Stimulated activated CD4-positive, alpha-beta T cell treated with anti-CD3 and anti-CD28 coated beads, Interleukin-2, amount 100 ng/mL, for 4 hours (primary cell): ENCODE data around the gene ALPG.
A peak's percentile ranks its signal among the peaks of the same experiment; 100 is the strongest.
"Not testable (repeated sequence)": the region's sequence is repeated elsewhere in the genome, so short reads cannot be mapped to it uniquely, and the experiment has no call there.

Experiments used
- DNase-seq: peaks from one replicate; pipeline ENCODE4 v3.0.0-alpha.2; 2020; ENCODE audit warnings: low read depth

Gene ALPG

DNA sequence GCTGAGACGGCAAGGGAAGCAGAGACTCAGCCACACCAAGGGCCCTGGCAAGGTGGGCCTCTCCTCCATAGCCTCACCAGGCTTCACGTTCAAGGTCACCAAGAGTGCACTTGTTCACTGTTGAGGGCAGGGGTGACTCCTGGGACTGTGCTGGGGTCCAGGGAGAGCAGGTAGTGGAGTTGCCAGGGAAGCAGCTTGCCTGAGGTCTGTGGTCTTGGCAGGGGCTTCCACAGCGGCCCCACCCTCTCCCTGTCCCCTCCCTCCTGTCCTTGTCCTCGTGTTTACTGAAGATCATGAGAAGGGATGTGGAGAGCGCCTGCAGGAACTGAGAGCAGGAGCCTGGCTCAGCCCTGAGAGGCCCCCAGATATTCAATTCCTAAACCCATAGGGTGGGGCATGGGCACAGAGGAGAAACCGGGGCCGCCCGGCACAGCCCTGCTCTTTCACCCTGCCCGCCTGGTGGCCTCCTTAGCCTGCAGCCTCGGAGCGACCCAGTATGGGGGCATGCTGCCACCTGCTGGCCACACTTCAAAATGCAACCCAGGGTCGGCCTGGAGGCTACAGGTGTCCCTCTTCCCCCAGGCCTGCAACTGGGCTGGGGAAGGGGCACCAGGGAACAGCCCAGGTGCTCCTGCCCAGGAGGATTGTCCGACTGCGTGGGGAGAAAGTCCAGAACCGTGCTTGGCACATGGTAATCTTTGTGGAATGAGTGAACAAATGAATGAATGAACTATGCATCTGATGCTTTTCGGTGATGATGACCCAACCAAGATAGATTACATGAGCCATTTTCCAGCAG, 33.8 kb downstream of the ALPG start:
- peak; percentile 72 for DNase-seq

DNA sequence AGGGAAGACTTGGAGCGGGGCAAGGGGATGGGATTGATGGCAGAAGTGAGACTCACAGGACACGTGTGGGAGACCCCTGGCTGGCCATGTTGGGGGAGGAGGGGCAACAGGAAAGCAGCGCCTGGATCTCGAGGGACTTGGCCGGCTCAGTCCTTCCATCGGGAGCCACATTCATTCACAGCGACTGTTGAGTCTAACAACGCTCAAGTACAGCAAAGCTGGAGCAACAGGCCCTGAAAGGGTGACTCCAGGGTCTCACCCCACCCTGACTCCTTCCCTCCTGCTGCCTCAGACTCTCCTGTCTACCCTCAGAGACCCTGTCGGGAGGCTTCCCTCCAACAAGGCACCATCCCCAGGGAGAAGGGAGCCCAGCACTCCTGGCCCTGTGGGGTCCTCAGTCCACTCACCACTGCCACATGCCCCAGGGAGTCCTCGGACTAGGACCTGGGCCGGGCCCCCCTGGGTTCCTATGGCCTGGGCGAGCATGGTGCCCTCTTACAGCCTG, 34.6 kb downstream of the ALPG start:
- DNase-seq: no peak

DNA sequence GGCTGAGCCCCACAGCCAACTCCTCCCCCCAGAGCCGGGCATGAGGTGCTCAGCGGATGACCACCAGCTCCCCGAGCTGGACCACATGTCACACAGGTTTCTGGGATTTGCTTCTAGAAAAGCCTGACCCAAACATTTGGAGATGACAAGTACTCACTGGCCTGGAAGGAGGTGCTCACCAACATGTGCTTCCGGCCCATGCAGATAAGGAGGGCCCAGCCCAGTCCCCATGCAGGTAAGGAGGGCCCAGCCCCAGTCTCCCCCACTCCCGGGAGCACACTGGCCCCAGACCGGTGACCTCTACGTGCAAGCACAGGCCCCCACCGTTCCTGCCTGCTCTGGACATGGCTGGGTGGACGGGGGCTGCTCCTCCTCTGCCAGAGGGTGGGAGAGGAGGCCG, 35.3 kb downstream of the ALPG start:
- DNase-seq: not testable (repeated sequence)

DNA sequence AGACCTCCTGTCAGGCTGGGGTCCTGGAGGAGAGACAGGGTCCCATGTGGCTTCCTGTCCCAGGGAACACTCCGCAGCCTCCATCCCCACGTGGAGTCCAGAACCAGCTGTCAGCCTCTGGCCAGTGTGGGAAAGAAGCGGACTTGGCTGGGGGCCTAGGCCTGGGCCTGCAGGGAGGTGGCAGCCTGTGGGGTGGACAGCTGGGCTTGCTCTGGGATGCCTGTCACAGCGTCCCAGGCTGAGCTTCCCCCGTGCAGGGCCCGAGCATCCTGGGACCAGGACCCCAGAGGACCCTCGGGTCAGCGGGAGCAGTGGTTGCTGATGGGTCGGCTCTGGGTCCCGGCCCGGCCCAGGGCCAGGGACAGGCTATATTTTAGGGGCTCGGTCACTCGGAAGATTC, 35.8 kb downstream of the ALPG start:
- not testable (repeated sequence) for DNase-seq

DNA sequence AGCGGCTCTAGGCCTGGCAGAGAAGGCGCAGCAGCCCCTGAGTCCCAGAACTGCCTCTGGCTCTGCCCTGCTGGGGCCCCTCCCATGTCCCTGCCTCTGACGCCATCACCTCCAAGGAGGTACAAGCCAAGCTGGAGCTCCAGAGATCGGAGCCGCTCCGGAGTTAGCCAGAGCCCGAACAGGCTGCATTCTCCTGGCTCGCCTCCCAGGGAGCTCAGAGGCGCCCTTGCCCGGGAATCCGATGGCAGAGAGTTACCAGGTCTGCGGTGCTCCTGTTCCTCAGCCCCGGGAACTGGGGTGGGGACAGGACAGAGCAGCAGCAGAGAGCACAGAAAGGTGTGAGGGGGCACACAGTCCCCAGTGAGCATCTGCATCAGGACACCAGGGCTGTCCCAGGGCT, 36.4 kb downstream of the ALPG start:
- not testable (repeated sequence) for DNase-seq

DNA sequence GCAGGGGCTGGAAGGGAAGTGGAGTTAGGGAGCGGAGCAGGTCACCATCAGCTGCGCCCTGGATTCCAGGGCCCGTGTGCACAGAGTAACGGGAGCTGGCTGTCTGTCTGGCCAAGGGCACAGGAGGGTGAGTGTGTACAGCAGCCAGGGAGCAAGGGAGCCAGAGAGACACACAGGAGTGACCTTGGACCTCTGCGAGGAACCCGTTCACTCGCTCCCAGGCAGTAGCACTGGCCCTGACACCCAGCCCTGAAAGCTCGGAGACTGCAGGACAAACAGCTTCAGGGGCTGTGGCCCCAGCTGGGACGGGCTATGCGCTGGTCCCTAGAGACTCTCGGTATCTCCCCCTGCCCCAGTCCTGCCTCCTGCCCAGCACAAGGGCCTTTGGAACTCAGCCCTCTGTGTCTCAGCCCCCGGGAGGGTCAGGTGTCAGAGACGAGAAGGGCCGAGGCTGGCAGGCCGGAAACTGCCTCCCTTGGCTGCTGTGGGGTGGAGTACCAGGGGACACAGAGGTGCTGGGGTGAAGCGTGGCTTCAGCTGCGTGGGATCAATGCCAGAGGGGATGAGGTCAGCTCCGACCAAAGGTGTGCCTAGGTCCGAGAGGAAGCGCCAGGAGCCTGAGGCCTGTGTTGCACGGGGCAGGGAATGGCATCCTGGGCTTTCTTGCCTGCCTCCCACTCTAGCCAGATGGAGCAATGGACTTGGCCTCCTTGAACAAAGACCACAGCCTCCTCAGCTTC, 37.2 kb downstream of the ALPG start:
- DNase-seq: not testable (repeated sequence)

DNA sequence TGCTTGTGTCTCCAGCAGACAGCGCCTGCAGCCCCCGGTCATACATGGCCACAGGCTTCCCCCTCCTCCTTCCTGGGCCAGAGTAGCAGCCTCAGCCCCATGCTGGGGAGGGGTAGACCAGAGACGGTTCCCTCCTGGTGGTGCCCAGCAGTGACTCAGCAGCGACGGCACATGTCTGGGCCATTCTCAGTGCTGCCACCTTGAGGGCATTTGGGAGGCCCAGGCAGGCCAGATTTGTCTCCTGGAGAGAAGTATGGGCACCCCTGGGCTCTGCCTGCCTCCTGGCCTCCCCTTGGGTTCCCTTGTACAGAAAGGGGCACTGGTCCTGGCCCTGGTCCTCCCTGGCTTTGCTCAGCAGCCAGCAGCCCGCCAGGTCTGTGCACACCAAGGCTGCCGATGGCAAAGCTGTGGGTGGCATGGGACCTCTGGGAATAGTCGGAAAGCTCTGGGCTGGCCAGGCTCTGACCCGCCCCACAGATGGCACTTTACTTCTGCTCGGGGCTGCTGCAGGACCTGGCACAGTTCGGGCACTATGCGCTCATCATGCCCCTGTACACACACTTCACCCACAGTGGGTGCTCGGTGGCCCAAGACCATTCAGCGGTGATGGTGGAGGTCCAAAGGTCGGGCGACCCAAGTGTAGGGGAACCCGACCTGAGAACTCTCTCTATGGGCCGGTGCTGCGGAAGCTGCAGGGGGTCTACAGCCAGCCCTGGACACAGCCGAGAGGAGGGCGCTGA, 37.9 kb downstream of the ALPG start:
- DNase-seq: peak; percentile 51

DNA sequence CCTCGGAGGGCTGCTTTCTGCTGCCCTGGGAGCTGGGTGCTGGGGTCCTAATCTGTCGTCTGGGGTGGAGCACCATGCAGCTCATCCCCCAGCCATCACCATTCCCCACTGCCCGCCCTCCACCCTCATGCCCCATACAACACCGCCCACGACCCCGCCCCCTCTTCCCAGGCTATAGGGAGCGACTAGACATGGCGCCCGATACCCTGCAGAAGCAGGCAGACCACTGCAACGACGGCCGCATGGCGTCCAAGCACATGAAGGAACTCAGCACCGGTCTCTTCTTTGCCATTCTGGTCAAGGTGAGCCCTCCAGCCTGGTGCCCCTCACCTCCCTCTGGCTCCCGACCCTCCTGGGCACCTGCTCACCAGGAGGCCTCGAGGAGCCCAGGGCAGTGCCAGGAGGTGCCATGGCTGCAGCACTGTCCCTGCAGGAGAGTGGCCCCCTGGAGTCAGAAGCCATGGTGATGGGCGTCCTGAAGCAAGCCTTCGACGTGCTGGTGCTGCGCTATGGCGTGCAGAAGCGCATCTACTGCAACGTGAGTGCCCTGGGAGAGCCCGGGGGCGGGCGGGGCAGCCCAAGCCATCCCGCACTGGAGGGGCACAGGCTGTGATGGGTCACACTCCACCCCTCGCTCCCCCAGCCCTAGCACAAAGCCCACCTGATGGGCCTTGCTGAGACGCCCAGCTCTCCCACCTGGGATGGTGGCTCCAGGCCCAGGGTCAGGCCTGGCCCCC, 38.7 kb downstream of the ALPG start:
- DNase-seq: not testable (repeated sequence)

DNA sequence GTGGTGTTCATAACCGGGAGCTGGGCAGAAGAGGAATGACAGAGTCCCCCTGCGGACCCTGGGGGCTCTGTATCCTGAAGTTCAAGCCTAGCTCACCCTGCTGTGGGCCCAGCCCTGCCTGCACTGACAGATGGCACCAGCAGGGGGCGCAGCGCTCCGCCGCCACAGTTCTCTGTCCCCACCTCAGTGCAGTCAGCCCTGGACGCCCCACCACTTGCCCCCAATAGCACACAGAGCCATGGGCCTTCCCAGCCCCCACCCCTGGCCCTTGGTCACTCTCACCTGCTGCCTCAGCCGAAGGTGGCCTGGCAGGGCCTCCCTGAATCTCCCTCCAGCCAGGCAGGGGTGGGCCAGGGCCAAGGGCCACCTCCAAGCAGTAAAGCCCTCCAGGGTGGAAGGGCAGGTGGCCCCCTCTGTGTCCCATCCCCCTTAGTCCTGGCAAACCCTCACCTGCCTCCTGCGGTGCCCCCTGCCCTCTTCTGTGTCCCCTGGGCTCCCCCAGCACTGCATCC, 39.7 kb downstream of the ALPG start:
- not testable (repeated sequence) for DNase-seq

DNA sequence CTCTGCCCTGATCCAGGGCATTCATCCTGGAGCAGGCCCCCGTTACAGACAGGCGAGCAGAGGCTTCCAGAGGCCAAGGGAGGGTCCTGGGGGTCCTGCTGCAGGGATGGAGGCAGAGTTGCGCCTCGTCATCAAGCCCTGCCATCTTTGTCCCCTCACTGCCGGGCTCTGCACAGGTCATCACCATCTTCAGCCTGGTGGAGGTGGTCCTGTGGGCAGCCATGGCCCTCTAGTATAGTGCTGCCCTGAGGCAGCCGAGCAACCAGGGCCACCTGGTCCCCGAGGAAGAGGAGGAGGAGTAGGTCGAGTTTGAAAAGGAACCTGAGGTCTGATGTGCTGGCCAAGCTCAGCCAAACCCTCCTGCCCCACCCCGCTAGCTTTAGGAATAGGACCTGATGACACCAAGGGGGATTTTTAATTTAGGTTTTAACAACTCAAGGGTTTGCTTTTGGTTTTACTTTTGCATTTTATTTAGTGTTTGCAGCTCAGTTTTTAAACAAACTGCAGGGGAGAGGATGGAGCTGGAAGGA, 40.5 kb downstream of the ALPG start:
- DNase-seq: no peak

DNA sequence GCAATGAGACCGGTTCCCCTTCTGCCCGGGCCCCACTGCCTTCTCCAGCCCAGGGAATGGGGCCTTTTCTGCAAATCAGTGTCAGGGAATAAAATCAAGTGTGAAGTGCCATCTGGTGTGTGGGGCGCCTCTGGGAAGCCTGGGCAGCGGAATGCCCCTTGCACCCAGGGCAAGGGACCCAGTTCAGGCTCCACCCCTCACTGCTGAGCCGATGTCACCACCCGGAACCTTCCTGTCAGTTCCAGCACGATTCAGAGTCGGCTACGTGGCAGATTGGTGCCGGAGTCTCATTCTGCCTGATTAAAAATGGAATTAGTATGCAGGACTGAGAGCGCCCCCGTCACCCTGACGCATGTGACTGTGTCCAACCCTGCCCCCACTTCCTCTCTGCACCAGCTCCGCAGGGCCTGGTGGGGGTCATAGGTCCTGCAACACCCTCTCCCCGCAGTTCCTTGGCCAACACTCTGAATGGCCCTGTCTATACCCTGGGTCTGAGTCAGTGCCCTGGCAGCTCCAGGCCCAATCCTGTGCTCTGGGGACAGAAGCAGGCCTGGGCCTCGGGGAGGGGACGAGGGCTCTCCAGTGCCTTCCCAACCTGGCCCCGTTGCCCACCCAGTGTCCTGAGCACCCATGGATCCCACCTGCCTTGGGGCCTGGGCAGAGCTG, 41.1 kb downstream of the ALPG start:
- DNase-seq: no peak

DNA sequence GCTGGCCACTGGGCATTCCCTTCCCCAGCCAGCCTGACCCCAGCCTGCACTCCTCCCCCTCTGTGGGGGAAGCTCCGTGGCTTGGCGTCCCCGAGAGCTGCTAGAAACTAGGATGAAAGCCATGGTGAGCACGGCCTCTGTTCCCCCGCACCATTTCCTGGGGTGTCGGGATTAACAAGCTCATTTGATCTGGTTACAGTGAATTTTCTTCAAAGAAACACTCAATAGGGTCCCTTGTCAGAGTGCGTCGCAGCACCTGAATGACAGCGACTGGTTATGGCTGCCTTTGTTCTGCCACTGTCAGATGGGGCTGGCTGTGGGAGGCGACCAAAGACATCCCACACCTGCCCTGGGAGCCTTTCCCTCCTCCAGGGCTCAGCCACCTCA, 41.7 kb downstream of the ALPG start:
- DNase-seq: no peak

DNA sequence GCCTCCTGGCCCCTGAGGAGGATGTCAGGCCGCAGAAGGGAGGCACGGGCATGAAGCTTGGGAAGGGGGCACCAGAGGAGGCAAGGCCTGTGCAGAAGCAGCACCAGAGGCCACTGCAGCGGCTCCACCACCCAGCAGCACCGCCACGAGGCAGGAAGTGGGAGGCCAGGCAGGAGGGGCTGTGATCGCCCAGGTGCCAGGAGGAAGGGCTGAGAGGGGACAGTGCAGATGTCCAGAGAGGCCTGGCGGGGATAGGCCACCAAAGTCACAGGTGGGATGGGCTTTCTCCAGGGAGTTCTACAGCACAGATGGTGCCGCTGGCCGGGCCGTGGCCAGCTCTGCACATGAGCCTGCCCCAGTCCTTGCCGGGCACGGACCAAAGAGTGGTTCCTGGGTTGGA, 43.3 kb downstream of the ALPG start:
- no peak for DNase-seq

DNA sequence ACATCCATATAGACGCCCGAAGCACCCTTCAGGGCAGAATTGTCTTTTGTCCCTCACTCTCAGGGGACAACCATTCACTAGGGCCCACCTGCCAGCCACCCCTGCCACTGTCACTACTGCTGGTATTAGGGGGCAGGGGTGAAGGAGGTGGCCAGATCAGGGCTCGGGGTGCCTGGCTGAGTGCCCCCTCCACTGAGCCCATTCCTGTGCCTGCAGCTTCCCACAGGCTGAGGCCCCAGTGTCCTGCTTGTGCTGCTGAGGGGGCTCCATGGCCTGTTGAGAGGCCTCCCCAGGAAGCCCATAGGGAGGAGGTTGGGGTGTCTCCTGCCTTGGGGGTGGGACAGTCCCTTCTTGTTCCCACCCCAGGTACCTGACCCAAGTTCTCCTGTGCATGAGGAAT, 45.0 kb downstream of the ALPG start:
- not testable (repeated sequence) for DNase-seq

DNA sequence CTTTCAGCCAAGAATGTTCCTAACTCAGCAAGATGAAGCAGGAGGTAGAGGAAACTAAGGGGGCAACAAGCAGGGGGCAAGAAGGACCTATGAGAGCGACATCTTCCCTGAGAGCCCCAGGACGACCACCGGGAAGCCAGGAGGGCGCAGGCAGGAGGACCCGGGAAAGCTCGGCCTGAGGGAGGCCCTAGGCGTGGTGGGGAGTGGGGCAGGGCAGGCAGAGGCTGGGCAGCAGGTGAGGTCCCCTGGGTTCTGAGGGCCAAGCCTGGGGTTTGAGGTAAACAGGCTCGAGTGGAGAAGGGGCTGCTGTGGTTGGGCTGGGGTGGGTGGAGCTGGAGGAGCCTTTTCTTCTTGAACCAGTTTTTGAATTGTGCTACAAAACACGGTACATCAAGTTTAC, 48.0 kb downstream of the ALPG start:
- DNase-seq: no peak

DNA sequence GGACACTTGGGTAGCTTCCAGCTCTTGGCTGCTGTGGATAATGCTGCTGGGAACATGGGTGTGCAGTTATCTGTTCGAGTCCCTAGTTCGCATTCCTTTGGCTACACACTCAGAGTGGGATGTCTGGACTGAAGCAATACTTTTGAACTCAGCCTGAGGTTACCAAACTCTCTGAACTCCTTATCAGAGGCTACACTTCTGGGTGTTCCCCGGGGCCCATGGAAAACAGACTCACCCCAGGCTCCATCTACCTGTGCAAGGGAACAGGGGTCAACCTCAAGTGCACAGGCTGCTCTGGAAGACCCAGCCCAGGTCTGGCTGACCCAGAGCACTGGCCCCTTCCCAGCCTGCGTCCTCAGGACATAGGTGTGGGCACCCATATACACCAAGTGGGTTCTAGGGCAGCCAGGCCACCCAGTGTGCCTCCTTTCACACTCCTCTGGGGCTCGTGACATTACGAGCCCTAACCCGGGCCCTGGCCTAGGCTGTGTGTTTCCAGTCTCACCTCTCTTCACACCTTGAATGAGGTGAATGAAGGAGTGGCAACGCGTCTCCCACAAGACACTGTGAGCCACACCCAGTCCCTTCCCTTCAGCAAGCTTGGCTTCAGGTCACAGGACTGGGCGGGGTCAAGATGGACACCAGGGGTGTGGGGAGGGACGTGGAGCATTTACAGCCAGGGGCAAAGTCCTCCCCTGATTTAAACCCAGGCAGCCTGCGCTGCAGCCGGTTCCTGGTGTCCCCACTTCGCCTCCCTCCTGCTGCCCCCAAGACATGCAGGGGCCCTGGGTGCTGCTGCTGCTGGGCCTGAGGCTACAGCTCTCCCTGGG, 49.0 kb downstream of the ALPG start, which contains the start of gene ALPI:
Gene ALPI (plus strand): TSS at position 728 of the 830 bp plus-strand sequence. CDS start 47 bp downstream, at position 775.
- DNase-seq: no peak

DNA sequence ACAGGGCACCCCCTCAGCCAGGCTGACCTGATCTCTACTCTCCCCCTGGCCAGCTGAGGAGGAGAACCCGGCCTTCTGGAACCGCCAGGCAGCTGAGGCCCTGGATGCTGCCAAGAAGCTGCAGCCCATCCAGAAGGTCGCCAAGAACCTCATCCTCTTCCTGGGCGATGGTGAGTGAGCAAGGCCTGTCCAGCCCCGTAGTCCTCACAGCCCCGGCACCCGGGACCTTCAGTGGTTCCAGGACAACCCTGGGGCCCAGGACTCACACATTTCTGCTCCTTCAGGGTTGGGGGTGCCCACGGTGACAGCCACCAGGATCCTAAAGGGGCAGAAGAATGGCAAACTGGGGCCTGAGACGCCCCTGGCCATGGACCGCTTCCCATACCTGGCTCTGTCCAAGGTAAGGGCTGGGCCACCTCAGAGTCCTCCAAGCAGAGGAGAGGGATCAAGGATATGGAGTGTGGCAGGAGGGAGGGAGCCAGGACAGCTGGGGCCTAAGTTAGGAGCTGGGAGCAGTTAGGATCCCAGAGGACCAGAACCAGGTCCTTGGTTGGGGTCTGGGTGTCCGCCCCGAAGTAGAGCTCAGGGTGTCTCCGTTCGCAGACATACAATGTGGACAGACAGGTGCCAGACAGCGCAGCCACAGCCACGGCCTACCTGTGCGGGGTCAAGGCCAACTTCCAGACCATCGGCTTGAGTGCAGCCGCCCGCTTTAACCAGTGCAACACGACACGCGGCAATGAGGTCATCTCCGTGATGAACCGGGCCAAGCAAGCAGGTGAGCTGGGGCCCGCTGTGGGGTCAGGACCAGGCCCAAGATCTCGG, 49.9 kb downstream of the ALPG start:
- no peak for DNase-seq

DNA sequence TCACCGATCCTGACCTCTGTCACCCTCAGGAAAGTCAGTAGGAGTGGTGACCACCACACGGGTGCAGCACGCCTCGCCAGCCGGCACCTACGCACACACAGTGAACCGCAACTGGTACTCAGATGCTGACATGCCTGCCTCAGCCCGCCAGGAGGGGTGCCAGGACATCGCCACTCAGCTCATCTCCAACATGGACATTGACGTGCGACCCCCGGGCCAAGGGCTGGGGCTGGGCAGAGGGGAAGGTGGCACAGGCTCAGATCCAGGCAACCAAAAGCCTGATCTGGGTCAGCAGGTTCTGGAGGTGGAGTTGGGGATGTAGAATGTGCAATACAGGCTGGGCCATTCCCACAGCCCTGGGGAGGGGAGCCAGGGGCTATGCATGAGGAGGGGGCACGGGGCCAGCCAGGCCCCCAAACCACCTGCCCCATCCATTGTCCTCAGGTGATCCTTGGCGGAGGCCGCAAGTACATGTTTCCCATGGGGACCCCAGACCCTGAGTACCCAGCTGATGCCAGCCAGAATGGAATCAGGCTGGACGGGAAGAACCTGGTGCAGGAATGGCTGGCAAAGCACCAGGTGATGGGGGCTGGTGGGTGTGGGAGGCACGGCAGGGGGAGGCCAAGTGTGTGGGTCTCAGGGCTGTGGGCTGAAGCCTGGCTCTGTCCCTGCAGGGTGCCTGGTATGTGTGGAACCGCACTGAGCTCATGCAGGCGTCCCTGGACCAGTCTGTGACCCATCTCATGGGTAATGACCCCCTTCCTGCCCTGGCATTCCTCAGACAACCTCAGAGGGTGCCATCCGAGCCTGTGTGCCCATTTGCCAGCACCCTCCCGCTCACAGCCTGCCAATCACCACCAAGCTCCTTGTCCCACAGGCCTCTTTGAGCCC, 50.7 kb downstream of the ALPG start:
- DNase-seq: no peak
